ENCODE measurements around the gene GUCY1A2.

DNA sequence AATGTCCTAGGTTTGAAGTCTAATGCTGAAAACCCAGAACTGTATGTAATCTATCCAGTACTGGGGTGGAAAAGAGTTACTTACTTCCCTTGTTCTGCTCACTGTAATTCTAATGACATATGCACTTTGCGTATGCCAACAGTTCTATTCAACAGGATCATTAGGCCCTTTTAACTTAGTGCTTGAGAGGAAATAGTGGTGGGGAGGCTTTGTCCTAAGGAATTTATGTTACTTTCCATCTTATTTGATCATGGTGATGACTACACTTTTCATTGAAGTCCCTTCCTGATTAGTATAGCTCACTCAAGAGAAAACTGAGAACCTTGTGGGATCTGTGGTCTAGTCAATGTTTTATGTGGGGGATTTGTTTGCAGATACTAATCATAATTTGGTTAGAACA lies 348.2 kb downstream of the GUCY1A2 start:
- TF ChIP-seq EZH2 (IDR thresholded peaks at IDR 0.05; ENCODE audit: low read length) = no peak
- no peak for TF ChIP-seq CTCF (optimal IDR thresholded peaks at IDR 0.05 in 1 of 3, IDR thresholded peaks at IDR 0.05 in 1 of 3, conservative IDR thresholded peaks at IDR 0.05 in 1 of 3; ENCODE audit: extremely low read depth in 1 of 3, insufficient read depth in 2 of 3, low read length in 3 of 3)

Measured in keratinocyte (primary cell).